Upper lobe of right lung (tissue), 1 donor: ENCODE results near the gene RGMA. TPM values are rescaled to one million over a fixed set of nuclear protein-coding genes. Genes with fewer than 3 reads are reported as not detected.

Experiments used
- ATAC-seq: fragments of 200-7000 bp; cut with Tn5 transposase; one replicate; pipeline ENCODE4 v1.9.1; 2020; ENCODE audit warnings: mild to moderate bottlenecking, moderate library complexity
- DNase-seq: peaks from one replicate; pipeline ENCODE4 v3.0.0-alpha.2; 2020
- H3K27ac ChIP-seq: fragments of 200-600 bp; one replicate; pipeline ENCODE4 v1.8.0; 2022
- H3K27me3 ChIP-seq: fragments of 200-600 bp; one replicate; pipeline ENCODE4 v1.8.0; 2022; ENCODE audit warnings: mild to moderate bottlenecking
- H3K36me3 ChIP-seq: fragments of 200-600 bp; one replicate; pipeline ENCODE4 v1.8.0; 2022
- H3K4me1 ChIP-seq: fragments of 200-600 bp; one replicate; pipeline ENCODE4 v1.8.0; 2022
- H3K4me3 ChIP-seq: fragments of 200-600 bp; one replicate; pipeline ENCODE4 v1.8.0; 2022; ENCODE audit warnings: mild to moderate bottlenecking
- H3K9me3 ChIP-seq: fragments of 200-600 bp; one replicate; pipeline ENCODE4 v1.8.0; 2022
- intact Hi-C: fragments of 100-400 bp; cut with DNase I; formaldehyde crosslinking; loops from one replicate; pipeline ENCODE4 v1.11.0; 2022
- total RNA-seq: library from RNA; stranded (reverse); fragmentation: NEBNext Ultra II Directional; extraction: Animal tissue kit (Norgen Biotek cat#: 25700); gene quantifications from one replicate; pipeline ENCODE4 v1.2.1, GENCODE V29; 2021
- TF ChIP-seq, protein P1 (sequence below): fragments of 200-600 bp; IDR thresholded peaks from one replicate; pipeline ENCODE4 v1.8.0; 2022; ENCODE audit warnings: antibody characterized with exemption
- donor health status: DM: no; HTN: yes; CAD: no; lungs with severe emphysema.

The RGMA gene
- total RNA-seq, 1 donor from 2014 or later, result 4.1 TPM

GRCh38 chr15:93071469-93071936 is 17.5 kb downstream of the RGMA start:
- Histone ChIP-seq H3K9me3 (no peaks in the 10 kb centered on the region), H3K36me3 (no peaks in the 10 kb centered on the region), H3K27me3 (peaks cover 13% of the 10 kb centered on the region), H3K4me1 (peaks cover 13% of the 10 kb centered on the region), H3K4me3 (peak overlapping the region; percentile 62), H3K27ac (no peak overlapping the region)
- ATAC-seq (no peak), DNase-seq (no peak)
- intact Hi-C loops, result no loop called here
- TF ChIP-seq, protein P1, sequence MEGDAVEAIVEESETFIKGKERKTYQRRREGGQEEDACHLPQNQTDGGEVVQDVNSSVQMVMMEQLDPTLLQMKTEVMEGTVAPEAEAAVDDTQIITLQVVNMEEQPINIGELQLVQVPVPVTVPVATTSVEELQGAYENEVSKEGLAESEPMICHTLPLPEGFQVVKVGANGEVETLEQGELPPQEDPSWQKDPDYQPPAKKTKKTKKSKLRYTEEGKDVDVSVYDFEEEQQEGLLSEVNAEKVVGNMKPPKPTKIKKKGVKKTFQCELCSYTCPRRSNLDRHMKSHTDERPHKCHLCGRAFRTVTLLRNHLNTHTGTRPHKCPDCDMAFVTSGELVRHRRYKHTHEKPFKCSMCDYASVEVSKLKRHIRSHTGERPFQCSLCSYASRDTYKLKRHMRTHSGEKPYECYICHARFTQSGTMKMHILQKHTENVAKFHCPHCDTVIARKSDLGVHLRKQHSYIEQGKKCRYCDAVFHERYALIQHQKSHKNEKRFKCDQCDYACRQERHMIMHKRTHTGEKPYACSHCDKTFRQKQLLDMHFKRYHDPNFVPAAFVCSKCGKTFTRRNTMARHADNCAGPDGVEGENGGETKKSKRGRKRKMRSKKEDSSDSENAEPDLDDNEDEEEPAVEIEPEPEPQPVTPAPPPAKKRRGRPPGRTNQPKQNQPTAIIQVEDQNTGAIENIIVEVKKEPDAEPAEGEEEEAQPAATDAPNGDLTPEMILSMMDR, result no peak

- no peak overlapping the region for H3K27ac ChIP-seq
- TF ChIP-seq, protein P1, result no peak
- H3K4me1 ChIP-seq, result peaks cover 14% of the 10 kb centered on the region
- intact Hi-C loops, result no loop called here
- peaks cover 13% of the 10 kb centered on the region for H3K27me3 ChIP-seq
- H3K4me3 ChIP-seq, result peak overlapping the region; percentile 62
- DNase-seq (no peak), ATAC-seq (no peak)
- no peaks in the 10 kb centered on the region for H3K36me3 ChIP-seq
- H3K9me3 ChIP-seq, result no peaks in the 10 kb centered on the region
Measured at GRCh38 chr15:93070551-93071296, 18.3 kb downstream of the RGMA start.

DNA sequence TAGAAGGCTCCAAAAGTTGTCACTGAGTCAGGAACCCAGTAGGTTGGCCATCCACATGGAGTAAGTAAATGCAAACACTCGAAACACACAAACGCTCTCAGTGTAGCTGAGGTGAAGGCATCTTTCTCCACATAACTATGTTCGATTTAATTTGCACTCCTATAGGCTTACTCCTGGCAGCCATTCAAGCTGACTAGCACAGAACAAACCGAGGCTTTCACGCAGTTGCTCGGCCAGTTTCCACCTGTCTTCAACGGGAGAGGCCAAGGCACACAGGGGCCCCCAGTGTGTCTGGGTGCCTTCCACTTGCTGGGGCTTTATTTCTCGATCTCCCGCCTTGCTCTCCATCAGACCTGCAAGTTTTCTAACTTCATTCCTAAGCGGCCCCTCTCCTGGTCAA is 18.9 kb downstream of the RGMA start:
- no peak for ATAC-seq
- DNase-seq, result no peak
- TF ChIP-seq, protein P1, result no peak
- Histone ChIP-seq H3K4me1 (peaks cover 14% of the 10 kb centered on the region), H3K4me3 (no peak overlapping the region), H3K27ac (no peak overlapping the region), H3K27me3 (peaks cover 13% of the 10 kb centered on the region), H3K9me3 (no peaks in the 10 kb centered on the region), H3K36me3 (no peaks in the 10 kb centered on the region)
- intact Hi-C loops, result no loop called here

GRCh38 chr15:93068581-93069199 is 20.3 kb downstream of the RGMA start:
- Histone ChIP-seq H3K4me3 (no peak overlapping the region), H3K36me3 (no peaks in the 10 kb centered on the region), H3K9me3 (no peaks in the 10 kb centered on the region), H3K27me3 (peaks cover 13% of the 10 kb centered on the region), H3K27ac (no peak overlapping the region), H3K4me1 (peaks cover 14% of the 10 kb centered on the region)
- intact Hi-C loops, result no loop called here
- TF ChIP-seq, protein P1, result no peak
- no peak for ATAC-seq
- no peak for DNase-seq

DNA sequence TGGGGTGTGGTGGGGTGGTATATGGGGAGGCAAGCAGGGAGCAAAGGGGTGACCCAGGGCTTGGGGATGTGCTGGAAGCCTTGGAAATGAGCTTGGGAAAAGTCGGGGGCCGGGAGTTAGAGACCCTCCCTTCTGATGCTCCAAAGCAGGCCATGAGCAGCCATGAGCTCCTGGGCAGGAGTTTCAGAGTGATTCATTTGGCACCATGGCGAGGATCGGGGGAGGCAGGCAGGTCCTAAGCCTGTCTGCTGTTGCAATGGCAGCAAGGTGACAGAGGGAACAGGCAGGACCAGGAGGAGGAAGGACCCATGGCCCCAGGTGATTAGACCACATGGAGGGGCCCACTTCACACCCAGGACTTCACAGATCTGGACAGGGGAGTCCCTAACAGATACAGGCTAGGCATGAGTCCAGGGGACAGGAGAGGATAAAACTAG is 21.3 kb downstream of the RGMA start:
- H3K27ac ChIP-seq, result no peak overlapping the region
- TF ChIP-seq, protein P1, result no peak
- H3K9me3 ChIP-seq, result no peaks in the 10 kb centered on the region
- no peak for DNase-seq
- no peak overlapping the region for H3K4me3 ChIP-seq
- H3K4me1 ChIP-seq, result peaks cover 11% of the 10 kb centered on the region
- no peak for ATAC-seq
- H3K36me3 ChIP-seq, result no peaks in the 10 kb centered on the region
- intact Hi-C loops, result no loop called here
- H3K27me3 ChIP-seq, result peaks cover 13% of the 10 kb centered on the region
